Activated gamma-delta T cell treated with anti-CD3 and anti-CD28 coated beads, Interleukin-2, amount 50 U/mL, for 16 hours (primary cell): ENCODE results near the gene RAB10.
"Not testable (repeated sequence)": the region's sequence is repeated elsewhere in the genome, so short reads cannot be mapped to it uniquely, and the experiment has no call there.

ENCODE experiments used
- DNase-seq: peaks from one replicate; pipeline ENCODE4 v3.0.0-alpha.2; 2020; ENCODE audit warnings: low read depth

RAB10 gene

GRCh38 chr2:26058390-26058789, 24.5 kb downstream of the RAB10 start:
- no peak for DNase-seq

GRCh38 chr2:26059542-26059941, 25.7 kb downstream of the RAB10 start:
- no peak for DNase-seq

DNA sequence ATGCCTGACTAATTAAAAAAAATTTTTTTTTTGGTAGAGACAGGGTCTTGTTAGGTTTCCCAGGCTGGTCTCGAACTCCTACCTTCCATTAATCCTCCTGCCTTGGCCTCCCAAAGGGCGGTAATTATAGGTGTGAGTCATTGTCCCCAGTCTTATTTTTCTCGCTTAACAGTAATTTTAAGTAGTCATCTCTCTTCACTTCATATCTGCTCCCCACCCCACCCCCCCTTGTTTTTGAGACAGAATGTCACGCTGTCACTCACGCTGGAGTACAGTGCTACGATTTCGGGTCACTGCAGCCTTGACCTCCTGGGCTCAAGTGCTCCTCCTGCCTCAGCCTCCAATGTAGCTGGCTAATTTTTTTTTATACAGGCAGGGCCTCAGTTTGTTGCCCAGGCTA, 27.7 kb downstream of the RAB10 start:
- no peak for DNase-seq

- no peak for DNase-seq
Observed at GRCh38 chr2:26064846-26065245, 31.0 kb downstream of the RAB10 start.

DNA sequence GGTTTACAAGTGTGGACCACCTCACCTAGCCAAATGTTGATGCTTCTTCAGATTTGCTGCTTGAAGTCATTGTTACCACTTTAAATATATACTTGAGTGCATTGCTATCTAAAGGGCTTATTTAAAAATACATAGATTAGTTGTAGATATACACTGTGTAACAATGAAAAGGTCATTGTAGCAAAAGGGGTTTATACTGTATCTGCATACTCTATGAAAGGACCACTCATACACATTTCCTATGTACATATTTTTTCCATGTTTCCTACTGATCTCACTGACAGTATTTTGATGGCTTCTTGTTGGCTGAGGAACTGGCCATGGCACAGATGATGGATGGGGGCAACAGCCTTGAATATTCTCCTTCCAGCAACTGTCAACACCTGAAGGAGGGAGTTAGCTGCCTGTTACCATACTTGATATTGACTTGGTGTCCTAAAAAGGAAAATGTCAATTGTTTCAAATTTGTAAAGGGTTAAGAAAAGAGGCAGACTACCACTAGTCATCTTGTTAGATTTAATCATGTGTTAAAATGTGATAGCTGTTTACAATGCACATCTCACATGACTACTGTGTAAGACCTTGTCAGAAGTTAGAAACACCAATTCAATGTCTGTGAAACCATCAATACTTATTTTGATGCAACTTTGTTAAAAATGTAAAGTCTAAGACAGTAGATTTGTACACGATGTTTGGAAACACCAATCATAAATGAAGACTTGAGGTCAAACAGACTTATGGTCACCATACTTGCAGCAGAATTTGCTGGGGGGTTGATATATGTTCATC, 33.5 kb downstream of the RAB10 start:
- no peak for DNase-seq

GRCh38 chr2:26067980-26068507, 34.2 kb downstream of the RAB10 start:
- DNase-seq = no peak

- DNase-seq = peak; percentile 39
Observed at GRCh38 chr2:26068602-26069298, 34.9 kb downstream of the RAB10 start.

- DNase-seq = no peak
Observed at GRCh38 chr2:26070730-26071129, 36.8 kb downstream of the RAB10 start.

DNA sequence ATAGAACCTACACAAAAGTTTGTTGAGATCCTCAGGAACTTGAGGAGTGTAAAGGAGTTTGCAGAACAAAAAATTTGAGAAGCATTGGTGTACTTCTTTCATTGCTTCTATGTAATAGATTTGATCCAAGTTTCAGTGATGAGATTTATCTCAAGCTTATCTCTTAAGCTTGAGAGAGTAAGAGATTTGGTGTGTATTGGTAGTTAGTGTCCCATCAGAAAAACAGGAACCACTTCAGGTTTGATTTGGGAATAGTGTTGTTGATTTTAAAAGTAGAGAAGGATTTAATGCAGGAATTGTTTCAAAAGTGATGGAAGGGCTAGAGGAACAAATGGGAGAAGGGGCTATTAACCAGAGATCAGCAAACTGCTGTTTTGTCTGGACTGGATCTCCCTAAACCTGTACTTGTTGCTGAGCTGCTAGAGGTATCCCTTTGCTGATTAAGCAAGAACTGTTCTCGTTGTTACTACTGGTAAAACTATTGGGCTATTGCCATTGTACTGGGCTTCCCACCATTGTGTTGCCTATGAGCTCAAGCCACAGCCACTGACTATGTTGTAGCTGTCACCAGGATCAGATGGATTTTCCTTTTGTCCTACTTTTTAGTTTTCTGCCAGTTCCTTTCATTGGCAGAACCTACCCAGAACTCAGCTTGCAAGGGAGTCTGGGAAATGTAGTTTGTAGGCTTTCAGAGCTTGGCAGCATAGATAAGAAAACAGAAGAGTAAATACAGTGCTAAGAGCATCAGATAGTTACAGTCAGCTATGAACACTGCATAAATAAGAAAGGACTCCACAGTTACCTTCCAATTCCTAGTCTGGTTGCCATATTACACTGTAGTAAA, 39.3 kb downstream of the RAB10 start:
- no peak for DNase-seq

- no peak for DNase-seq
Observed at GRCh38 chr2:26073830-26074229, 39.9 kb downstream of the RAB10 start.

- no peak for DNase-seq
Observed at GRCh38 chr2:26074676-26075075, 40.8 kb downstream of the RAB10 start.

GRCh38 chr2:26075173-26075572, 41.3 kb downstream of the RAB10 start:
- no peak for DNase-seq

- DNase-seq = no peak
Observed at GRCh38 chr2:26076001-26076587, 42.2 kb downstream of the RAB10 start.

- no peak for DNase-seq
Observed at GRCh38 chr2:26077291-26077690, 43.4 kb downstream of the RAB10 start.

GRCh38 chr2:26078939-26079338, 45.1 kb downstream of the RAB10 start:
- no peak for DNase-seq

- no peak for DNase-seq
Observed at GRCh38 chr2:26080356-26080755, 46.5 kb downstream of the RAB10 start.

DNA sequence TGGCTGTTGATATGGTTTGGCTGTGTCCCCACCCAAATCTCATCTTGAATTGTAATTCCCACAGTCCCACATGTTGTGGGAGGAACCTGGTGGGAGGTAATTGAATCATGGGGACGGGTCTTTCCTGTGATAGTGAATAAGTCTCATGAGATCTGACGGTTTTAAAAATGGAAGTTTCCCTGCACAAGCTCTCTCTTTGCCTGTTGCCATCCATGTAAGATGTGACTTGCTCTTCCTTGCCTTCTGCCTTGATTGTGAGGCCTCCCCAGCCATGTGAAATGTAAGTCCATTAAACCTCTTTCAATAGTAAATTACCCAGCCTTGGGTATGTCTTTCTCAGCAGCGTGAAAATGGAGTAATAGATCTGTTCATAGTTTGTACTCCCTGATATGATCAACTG, 47.0 kb downstream of the RAB10 start:
- not testable (repeated sequence) for DNase-seq

GRCh38 chr2:26081556-26081955, 47.7 kb downstream of the RAB10 start:
- DNase-seq = no peak

DNA sequence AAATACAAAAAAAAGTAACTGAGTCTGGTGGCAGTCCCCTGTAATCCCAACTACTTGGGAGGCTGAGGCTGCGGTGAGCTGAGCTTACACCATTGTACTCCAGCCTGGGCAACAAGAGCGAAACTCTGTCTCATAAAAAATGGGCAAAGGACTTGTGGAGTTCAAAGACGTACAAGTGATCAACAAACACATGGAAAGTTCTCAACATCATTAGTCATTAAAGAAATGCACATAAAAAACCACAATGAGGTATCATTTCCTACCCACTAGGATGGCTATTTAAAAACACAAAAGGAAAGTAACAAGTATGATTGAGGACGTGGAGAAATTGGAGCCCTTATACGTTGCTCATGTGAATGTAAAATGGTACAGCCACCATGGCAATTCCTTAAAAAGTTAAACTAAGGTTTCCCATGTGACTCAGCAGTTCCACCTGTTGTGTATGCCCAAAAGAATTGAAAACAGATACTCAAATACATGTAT, 52.3 kb downstream of the RAB10 start:
- no peak for DNase-seq

GRCh38 chr2:26086779-26087178, 52.9 kb downstream of the RAB10 start:
- no peak for DNase-seq

DNA sequence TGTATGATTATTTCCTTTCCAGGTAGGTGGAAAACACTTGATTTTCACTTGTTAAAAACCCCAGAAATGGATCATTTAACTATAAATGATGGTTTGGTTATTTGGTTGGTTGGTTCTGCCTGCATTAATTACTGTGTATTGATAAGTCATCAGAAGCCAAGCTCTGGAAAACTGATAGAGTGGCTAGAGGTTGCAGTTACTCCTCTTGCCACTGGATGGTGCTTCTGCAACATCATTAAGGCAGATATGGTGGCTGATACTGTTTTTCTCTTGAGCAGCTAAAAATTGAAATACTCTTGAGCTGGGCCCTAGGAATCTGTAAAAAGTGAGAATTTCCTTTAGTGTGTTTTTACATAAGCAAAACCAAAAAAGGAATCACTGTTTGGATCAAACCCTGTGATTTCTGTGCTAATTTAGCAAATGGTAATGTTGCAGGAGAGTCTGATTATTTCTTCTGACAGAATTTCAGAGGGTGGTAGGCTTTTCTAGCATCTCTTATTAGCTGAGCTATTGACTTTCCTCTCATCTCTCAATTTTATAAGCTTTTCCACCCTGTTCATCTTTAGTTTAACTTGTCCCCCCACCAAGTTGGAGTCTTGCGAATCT, 54.3 kb downstream of the RAB10 start:
- DNase-seq = no peak
